HG03457 (cell line): ENCODE measurements around the gene WNK2.
"Not testable (repeated sequence)": the region's sequence is repeated elsewhere in the genome, so short reads cannot be mapped to it uniquely, and the experiment has no call there.

ENCODE experiments used
- ATAC-seq: cut with Tn5 transposase; IDR thresholded peaks from one replicate; pipeline ENCODE4 v1.9.1; 2021; ENCODE audit warnings: moderate number of reproducible peaks; ENCODE audit not compliant: unreplicated experiment

WNK2 gene

GRCh38 chr9:93357649-93358048, 173.7 kb downstream of the WNK2 start:
- ATAC-seq, result no peak

GRCh38 chr9:93359907-93360306, 176.0 kb downstream of the WNK2 start:
- not testable (repeated sequence) for ATAC-seq

GRCh38 chr9:93361995-93362394, 178.1 kb downstream of the WNK2 start:
- ATAC-seq, result no peak

GRCh38 chr9:93364734-93365426, 180.9 kb downstream of the WNK2 start:
- ATAC-seq, result no peak

- ATAC-seq, result no peak
Measured at GRCh38 chr9:93365427-93366118, 181.6 kb downstream of the WNK2 start.

- ATAC-seq, result no peak
Measured at GRCh38 chr9:93366119-93366447, 182.1 kb downstream of the WNK2 start.

- ATAC-seq, result not testable (repeated sequence)
Measured at GRCh38 chr9:93366486-93366885, 182.5 kb downstream of the WNK2 start.

GRCh38 chr9:93368437-93368836, 184.5 kb downstream of the WNK2 start:
- no peak for ATAC-seq

GRCh38 chr9:93369686-93370085, 185.7 kb downstream of the WNK2 start:
- ATAC-seq, result no peak
